ENCODE measurements around the gene PRR35. TPM values are rescaled to one million over a fixed set of nuclear protein-coding genes. Genes with fewer than 3 reads are reported as not detected.

The PRR35 gene
- total RNA-seq, 4 donors from 2014 or later: not detected

GRCh38 chr16:529012-529575, 31.1 kb upstream of the PRR35 start:
- H3K4me1 ChIP-seq: peaks cover 46 to 52% of the 10 kb centered on the region in 2 donors
- ATAC-seq (no peak), DNase-seq (no peak)
- in situ Hi-C loops (cut with MboI; ENCODE audit: low sequenced_read_pairs in 4 of 4) (no loop called here), intact Hi-C loops (cut with DNase I; ENCODE audit: low total_unique reads) (no loop called here)
- no peaks in the 10 kb centered on the region for H3K36me3 ChIP-seq
- peak overlapping the region; percentile 87 to 99 (median 92) for H3K27ac ChIP-seq
- TF ChIP-seq POLR2A (IDR thresholded peaks at IDR 0.05): no peak
- no peak for TF ChIP-seq CTCF (IDR thresholded peaks at IDR 0.05 in 4 of 5, conservative IDR thresholded peaks at IDR 0.05 in 1 of 5)
- H3K27me3 ChIP-seq: no peaks in the 10 kb centered on the region
- H3K4me3 ChIP-seq: peak overlapping the region; percentile 71 to 84 (median 74)
- no peaks in the 10 kb centered on the region for H3K9me3 ChIP-seq

- H3K4me3 ChIP-seq: no peak overlapping the region
- no peak for DNase-seq
- no peaks in the 10 kb centered on the region for H3K27me3 ChIP-seq
- in situ Hi-C loops (cut with MboI; ENCODE audit: low sequenced_read_pairs in 4 of 4) (no loop called here), intact Hi-C loops (cut with DNase I; ENCODE audit: low total_unique reads) (no loop called here)
- TF ChIP-seq POLR2A (IDR thresholded peaks at IDR 0.05): no peak
- no peak for TF ChIP-seq CTCF (IDR thresholded peaks at IDR 0.05 in 4 of 5, conservative IDR thresholded peaks at IDR 0.05 in 1 of 5)
- no peaks in the 10 kb centered on the region for H3K9me3 ChIP-seq
- ATAC-seq: no peak
- H3K4me1 ChIP-seq: peaks cover 57 to 58% of the 10 kb centered on the region in 2 donors
- H3K36me3 ChIP-seq: no peaks in the 10 kb centered on the region
- H3K27ac ChIP-seq: peak overlapping the region in 2 of 4 donors; percentile 87 to 89
Measured at GRCh38 chr16:530111-530817, 29.9 kb upstream of the PRR35 start.

- TF ChIP-seq POLR2A (IDR thresholded peaks at IDR 0.05) (no peak), CTCF (IDR thresholded peaks at IDR 0.05 in 4 of 5, conservative IDR thresholded peaks at IDR 0.05 in 1 of 5) (no peak)
- DNase-seq: peak in 1 of 2 donors; percentile 47
- peaks cover 53% of the 10 kb centered on the region in 2 donors for H3K4me1 ChIP-seq
- ATAC-seq: no peak
- peaks cover 0 to under 1% of the 10 kb centered on the region in 2 donors for H3K36me3 ChIP-seq
- peak overlapping the region; percentile 32 to 94 (median 79) for H3K27ac ChIP-seq
- in situ Hi-C loops (cut with MboI; ENCODE audit: low sequenced_read_pairs in 4 of 4): no loop called here
- intact Hi-C loops (cut with DNase I; ENCODE audit: low total_unique reads): no loop called here
- no peak overlapping the region for H3K4me3 ChIP-seq
- H3K9me3 ChIP-seq: no peaks in the 10 kb centered on the region
- H3K27me3 ChIP-seq: no peaks in the 10 kb centered on the region
Measured at GRCh38 chr16:531494-532125, 28.6 kb upstream of the PRR35 start.

GRCh38 chr16:533391-534123, 26.6 kb upstream of the PRR35 start:
- in situ Hi-C loops (cut with MboI; ENCODE audit: low sequenced_read_pairs in 4 of 4): no loop called here
- H3K9me3 ChIP-seq: no peaks in the 10 kb centered on the region
- TF ChIP-seq CTCF (IDR thresholded peaks at IDR 0.05 in 4 of 5, conservative IDR thresholded peaks at IDR 0.05 in 1 of 5): no peak
- TF ChIP-seq POLR2A (IDR thresholded peaks at IDR 0.05): no peak
- peaks cover 47 to 50% of the 10 kb centered on the region in 2 donors for H3K4me1 ChIP-seq
- DNase-seq: peak in 1 of 2 donors; percentile 74
- H3K36me3 ChIP-seq: peaks cover 0 to 5% of the 10 kb centered on the region in 2 donors
- H3K4me3 ChIP-seq: peak overlapping the region in 2 of 4 donors; percentile 11 to 30
- intact Hi-C loops (cut with DNase I; ENCODE audit: low total_unique reads): loop anchor here (1.0 to 2.0 kb wide), 2 partner anchors 56 to 109 kb away; partner anchors contain the start of gene RAB11FIP3
- peak; percentile 9 to 14 for ATAC-seq
- H3K27ac ChIP-seq: peak overlapping the region; percentile 82 to 94 (median 92)
- H3K27me3 ChIP-seq: no peaks in the 10 kb centered on the region

Measured in gastrocnemius medialis (tissue), 4 donors.